Stomach (tissue), 9 donors: ENCODE measurements around the gene CHTOP. TPM values are rescaled to one million over a fixed set of nuclear protein-coding genes. Genes with fewer than 3 reads are reported as not detected.
A peak's percentile ranks its signal among the peaks of the same experiment; 100 is the strongest.

Source experiments
- DNase-seq, 2 donors: peaks; one replicate each; pipeline versions ENCODE4 v3.0.0 to v3.0.0-alpha.2; 2013 to 2019
- H3K27ac ChIP-seq, 5 donors: fragments of 200-600 bp in 4 of 5; sonication (generic) in 4 of 5; one replicate each; pipeline ENCODE4 v1.5.1; 2013 to 2019; ENCODE audit warnings: mild to moderate bottlenecking in 1 of 5, moderate library complexity in 1 of 5
- H3K27me3 ChIP-seq, 3 donors: fragments of 200-600 bp; sonication (generic); one replicate each; pipeline ENCODE4 v1.5.1; 2017 to 2019; ENCODE audit warnings: mixed run types in 1 of 3
- H3K36me3 ChIP-seq, 4 donors: fragments of 200-600 bp; sonication (generic); 1 replicate in 3 of 4; 2 replicates in 1 of 4; pipeline ENCODE4 v1.5.1; 2016 to 2019
- H3K4me1 ChIP-seq, 4 donors: fragments of 200-600 bp; sonication (generic); one replicate each; pipeline ENCODE4 v1.5.1; 2016 to 2019
- H3K4me3 ChIP-seq, 4 donors: fragments of 200-600 bp; sonication (generic) in 3 of 4; one replicate each; pipeline ENCODE4 v1.5.1; 2016 to 2019; ENCODE audit warnings: mild to moderate bottlenecking in 1 of 4
- H3K9me3 ChIP-seq, 4 donors: fragments of 200-600 bp; sonication (generic); one replicate each; pipeline ENCODE4 v1.5.1; 2016 to 2019
- CTCF ChIP-seq, 7 experiments: fragments of 450-650 bp in 4 of 7; fragments of 200-600 bp in 3 of 7; sonication (generic) in 3 of 7; IDR thresholded peaks; one replicate each; pipeline ENCODE4 v1.5.1; 2016 to 2019; ENCODE audit warnings: antibody characterized with exemption in 7 of 7, control low read depth in 2 of 7, mild to moderate bottlenecking in 1 of 7
- EP300 ChIP-seq: sonication (generic); formaldehyde crosslinking; IDR thresholded peaks from one replicate; pipeline ENCODE4 v1.6.1; 2017; ENCODE audit warnings: antibody characterized with exemption
- POLR2A ChIP-seq, 4 donors: fragments of 450-650 bp; IDR thresholded peaks; one replicate each; pipeline ENCODE4 v1.6.1; 2016; ENCODE audit warnings: antibody characterized with exemption in 4 of 4, control low read depth in 2 of 4, mild to moderate bottlenecking in 1 of 4, moderate library complexity in 1 of 4
- POLR2AphosphoS5 ChIP-seq, 3 donors: sonication (generic); formaldehyde crosslinking; IDR thresholded peaks; one replicate each; pipeline ENCODE4 v1.6.1; 2016; ENCODE audit warnings: antibody characterized with exemption in 3 of 3
- WGBS, 5 donors: extraction: QIAGEN DNeasy Blood & Tissue Kit in 3 of 5; methylation state at CpG; one replicate each; pipeline versions ENCODE4 v1.1.5 to v1.1.7; 2013 to 2018; 5-methylcytosine and 5-hydroxymethylcytosine counted together
- intact Hi-C: fragments of 100-400 bp; cut with DNase I; formaldehyde crosslinking; loops from one replicate; pipeline ENCODE4 v1.15.1; 2023; ENCODE audit warnings: low total_unique reads
- polyA plus RNA-seq, 3 donors: library from polyadenylated mRNA; stranded (reverse); fragments of 200-250 nt; gene quantifications; one replicate each; pipeline ENCODE4 v1.2.3, GENCODE V29; 2013
- total RNA-seq, 5 donors: library from RNA; depleted of rRNA; stranded (reverse); fragments of >200 nt; gene quantifications; one replicate each; pipeline versions ENCODE4 v1.1.0 to v1.2.3, GENCODE V29; 2014 to 2016
- donor health status: healthy with polysubstance abuse.
- donor health status: Bipolar disorder and iron deficiency.
- donor health status: healthy.

Gene CHTOP
- total and polyA plus RNA-seq, 8 donors = 21.7 to 111 (median 49.6) TPM

DNA sequence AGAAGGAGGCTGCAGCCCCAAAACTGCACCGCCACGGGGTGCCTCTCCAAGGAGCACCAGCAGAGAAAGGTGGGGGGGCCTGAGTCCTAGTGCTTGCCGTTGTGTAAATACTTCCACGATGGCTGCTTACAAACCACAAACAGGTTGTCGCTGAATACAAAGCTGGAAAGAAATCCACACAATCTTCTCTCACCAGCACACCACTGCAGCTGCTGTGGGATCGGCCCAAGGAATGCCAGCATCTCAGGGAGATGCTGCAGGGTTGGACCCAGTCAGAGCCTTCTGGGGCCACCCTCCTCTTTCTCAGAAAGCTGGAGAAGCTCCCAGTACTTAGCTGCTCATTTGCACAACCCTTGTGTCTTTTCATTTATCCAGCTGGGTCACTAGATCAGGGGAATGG, 14.7 kb upstream of the CHTOP start:
- intact Hi-C loops = no loop called here
- no peak for TF ChIP-seq EP300
- TF ChIP-seq CTCF (IDR thresholded peaks at IDR 0.05) = no peak
- no peak for TF ChIP-seq POLR2AphosphoS5 (IDR thresholded peaks at IDR 0.05)
- TF ChIP-seq POLR2A (IDR thresholded peaks at IDR 0.05) = no peak
- Histone ChIP-seq H3K27me3 (no peaks in the 10 kb centered on the region), H3K36me3 (peaks cover 0 to 43% (median 19%) of the 10 kb centered on the region in 4 donors), H3K4me1 (peaks cover 23 to 50% (median 37%) of the 10 kb centered on the region in 4 donors), H3K27ac (no peak overlapping the region), H3K4me3 (no peak overlapping the region), H3K9me3 (no peaks in the 10 kb centered on the region)
- no peak for DNase-seq
- 89 to 91% (median 90%) methylated on average over 6 of the region's 6 CpGs for WGBS, 5 donors

DNA sequence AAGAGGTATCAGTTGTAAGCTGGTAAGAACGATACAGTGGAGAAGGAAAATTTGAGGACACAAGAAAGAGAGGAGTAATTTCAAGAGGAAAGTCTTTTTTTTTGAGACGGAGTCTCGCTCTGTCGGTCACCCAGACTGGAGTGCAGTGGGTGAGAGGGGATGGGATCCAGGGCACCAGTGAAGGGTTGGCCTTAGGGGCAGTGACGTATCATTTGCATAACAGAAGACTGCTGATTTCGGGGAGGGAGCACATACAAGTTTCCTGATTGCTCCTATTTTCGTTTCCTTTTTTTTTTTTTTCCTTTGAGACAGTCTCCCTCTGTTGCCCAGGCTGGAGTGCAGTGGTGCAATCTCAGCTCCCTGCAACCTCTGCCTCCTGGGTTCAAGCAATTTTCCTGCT, 10.8 kb upstream of the CHTOP start:
- Histone ChIP-seq H3K4me1 (peaks cover 21 to 52% (median 36%) of the 10 kb centered on the region in 4 donors), H3K9me3 (no peaks in the 10 kb centered on the region), H3K4me3 (no peak overlapping the region), H3K27ac (no peak overlapping the region), H3K36me3 (peaks cover 0 to 41% (median 24%) of the 10 kb centered on the region in 4 donors), H3K27me3 (no peaks in the 10 kb centered on the region)
- intact Hi-C loops = no loop called here
- TF ChIP-seq CTCF (IDR thresholded peaks at IDR 0.05) (no peak), POLR2AphosphoS5 (IDR thresholded peaks at IDR 0.05) (no peak), POLR2A (IDR thresholded peaks at IDR 0.05) (no peak), EP300 (no peak)
- DNase-seq = no peak
- 80 to 89% (median 86%) methylated on average over 7 of the region's 7 CpGs for WGBS, 5 donors

- H3K9me3 ChIP-seq = no peaks in the 10 kb centered on the region
- H3K27me3 ChIP-seq = no peaks in the 10 kb centered on the region
- peak overlapping the region in 1 of 4 donors; percentile 54 for H3K4me3 ChIP-seq
- peaks cover 21 to 58% (median 39%) of the 10 kb centered on the region in 4 donors for H3K4me1 ChIP-seq
- 81 to 95% (median 93%) methylated on average over 10 of the region's 10 CpGs for WGBS, 5 donors
- intact Hi-C loops = no loop called here
- DNase-seq = no peak
- peak overlapping the region in 2 of 5 donors; percentile 87 to 90 for H3K27ac ChIP-seq
- no peak for TF ChIP-seq POLR2A (IDR thresholded peaks at IDR 0.05)
- no peak for TF ChIP-seq CTCF (IDR thresholded peaks at IDR 0.05)
- no peak for TF ChIP-seq EP300
- TF ChIP-seq POLR2AphosphoS5 (IDR thresholded peaks at IDR 0.05) = no peak
- H3K36me3 ChIP-seq = peaks cover 0 to 29% (median 13%) of the 10 kb centered on the region in 4 donors
Measured at GRCh38 chr1:153624965-153625611, 8.8 kb upstream of the CHTOP start.

DNA sequence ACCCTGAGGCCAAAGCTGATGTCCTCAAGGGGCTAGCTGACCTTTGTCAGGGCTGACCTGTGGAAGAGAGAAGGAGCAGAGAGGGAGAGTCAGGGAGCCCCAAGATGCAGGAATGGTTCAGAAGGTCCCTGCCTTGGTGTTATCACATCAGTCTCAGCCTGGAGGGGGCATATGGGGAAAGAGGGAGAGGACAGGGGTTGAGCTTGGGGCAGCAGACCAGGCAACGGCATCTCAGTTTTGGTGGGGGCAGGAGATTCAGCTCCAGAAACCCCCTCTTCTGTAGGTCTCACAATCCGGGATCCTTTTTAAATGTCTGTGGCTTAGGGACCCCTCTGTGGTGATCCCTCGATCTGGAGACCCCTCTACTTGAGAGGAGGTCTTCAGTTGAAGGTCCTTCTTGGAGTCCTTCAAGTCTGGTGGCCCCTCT, 7.4 kb upstream of the CHTOP start:
- peak overlapping the region; percentile 41 to 59 (median 51) for H3K4me3 ChIP-seq
- WGBS, 5 donors = 46 to 68% (median 61%) methylated on average over 3 of the region's 3 CpGs
- peaks cover 21 to 62% (median 39%) of the 10 kb centered on the region in 4 donors for H3K4me1 ChIP-seq
- peak overlapping the region; percentile 76 to 90 (median 88) for H3K27ac ChIP-seq
- no peak for TF ChIP-seq POLR2AphosphoS5 (IDR thresholded peaks at IDR 0.05)
- TF ChIP-seq CTCF (IDR thresholded peaks at IDR 0.05) = no peak
- no peak for TF ChIP-seq POLR2A (IDR thresholded peaks at IDR 0.05)
- no peak for TF ChIP-seq EP300
- DNase-seq = peak in 1 of 2 donors; percentile 7
- H3K9me3 ChIP-seq = no peaks in the 10 kb centered on the region
- peaks cover 0 to 24% (median 11%) of the 10 kb centered on the region in 4 donors for H3K36me3 ChIP-seq
- intact Hi-C loops = no loop called here
- H3K27me3 ChIP-seq = no peaks in the 10 kb centered on the region
